Fibroblast of villous mesenchyme (primary cell): ENCODE data around the gene RGS12. TPM values are rescaled to one million over a fixed set of nuclear protein-coding genes. Genes with fewer than 3 reads are reported as not detected.

ENCODE experiments used
- DNase-seq: peaks from one replicate; pipeline ENCODE4 v3.0.0-alpha.2; 2010; ENCODE audit warnings: low read depth
- H3K4me3 ChIP-seq: 2 replicates; pipeline ENCODE4 v1.5.1; 2011; ENCODE audit warnings: low read depth, mild to moderate bottlenecking, low read length
- total RNA-seq: library from RNA; depleted of rRNA; stranded (reverse); fragments of >200 nt; gene quantifications from 2 replicates; pipeline ENCODE4 v1.2.3, GENCODE V29; 2012
- TF ChIP-seq, protein P1 (sequence below): IDR thresholded peaks from 2 replicates; pipeline ENCODE4 v1.5.1; 2012; ENCODE audit warnings: low read depth, mild to moderate bottlenecking, low read length; ENCODE audit not compliant: insufficient read depth

The RGS12 gene
- total RNA-seq, 1 donor = 11.7 TPM

DNA sequence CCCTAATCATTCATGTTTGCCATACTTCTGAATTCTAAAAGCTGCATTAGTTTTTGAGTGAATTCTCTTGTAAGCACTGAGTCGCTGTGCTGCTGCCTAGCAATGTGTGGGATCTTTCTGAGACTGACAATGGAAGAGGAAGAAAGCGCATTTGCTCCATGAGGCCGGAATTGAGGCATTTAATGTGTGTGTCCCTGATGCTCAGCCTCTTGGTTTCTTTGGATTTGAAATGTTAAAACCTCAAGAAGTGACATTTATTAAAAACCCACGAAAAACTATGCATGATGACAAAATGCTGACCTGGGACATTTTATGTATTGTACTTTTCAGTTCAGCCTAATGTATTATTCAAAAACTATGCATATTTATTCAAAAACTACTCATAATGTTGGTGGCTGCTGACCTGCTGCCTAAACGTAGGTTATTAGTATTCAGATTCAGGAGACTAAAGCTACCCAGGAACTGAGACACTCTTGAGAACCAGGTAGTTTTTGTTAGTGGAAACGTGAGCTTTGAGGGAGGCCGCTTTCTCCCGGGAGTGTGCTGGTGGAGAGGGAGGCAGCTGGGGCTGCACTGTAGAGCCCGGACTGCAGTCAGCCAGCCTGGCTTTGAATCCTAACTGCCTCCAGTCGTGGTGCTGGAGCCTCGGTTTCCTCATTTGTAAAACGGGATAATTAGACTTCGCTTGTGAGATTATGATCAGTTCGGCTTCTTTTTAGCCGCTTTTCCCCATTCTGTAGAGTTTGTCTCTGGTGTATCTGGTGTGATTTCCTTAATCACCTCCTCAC, 11.3 kb downstream of the RGS12 start:
- DNase-seq = no peak
- H3K4me3 ChIP-seq = no peak overlapping the region
- TF ChIP-seq, protein P1, sequence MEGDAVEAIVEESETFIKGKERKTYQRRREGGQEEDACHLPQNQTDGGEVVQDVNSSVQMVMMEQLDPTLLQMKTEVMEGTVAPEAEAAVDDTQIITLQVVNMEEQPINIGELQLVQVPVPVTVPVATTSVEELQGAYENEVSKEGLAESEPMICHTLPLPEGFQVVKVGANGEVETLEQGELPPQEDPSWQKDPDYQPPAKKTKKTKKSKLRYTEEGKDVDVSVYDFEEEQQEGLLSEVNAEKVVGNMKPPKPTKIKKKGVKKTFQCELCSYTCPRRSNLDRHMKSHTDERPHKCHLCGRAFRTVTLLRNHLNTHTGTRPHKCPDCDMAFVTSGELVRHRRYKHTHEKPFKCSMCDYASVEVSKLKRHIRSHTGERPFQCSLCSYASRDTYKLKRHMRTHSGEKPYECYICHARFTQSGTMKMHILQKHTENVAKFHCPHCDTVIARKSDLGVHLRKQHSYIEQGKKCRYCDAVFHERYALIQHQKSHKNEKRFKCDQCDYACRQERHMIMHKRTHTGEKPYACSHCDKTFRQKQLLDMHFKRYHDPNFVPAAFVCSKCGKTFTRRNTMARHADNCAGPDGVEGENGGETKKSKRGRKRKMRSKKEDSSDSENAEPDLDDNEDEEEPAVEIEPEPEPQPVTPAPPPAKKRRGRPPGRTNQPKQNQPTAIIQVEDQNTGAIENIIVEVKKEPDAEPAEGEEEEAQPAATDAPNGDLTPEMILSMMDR = no peak

DNA sequence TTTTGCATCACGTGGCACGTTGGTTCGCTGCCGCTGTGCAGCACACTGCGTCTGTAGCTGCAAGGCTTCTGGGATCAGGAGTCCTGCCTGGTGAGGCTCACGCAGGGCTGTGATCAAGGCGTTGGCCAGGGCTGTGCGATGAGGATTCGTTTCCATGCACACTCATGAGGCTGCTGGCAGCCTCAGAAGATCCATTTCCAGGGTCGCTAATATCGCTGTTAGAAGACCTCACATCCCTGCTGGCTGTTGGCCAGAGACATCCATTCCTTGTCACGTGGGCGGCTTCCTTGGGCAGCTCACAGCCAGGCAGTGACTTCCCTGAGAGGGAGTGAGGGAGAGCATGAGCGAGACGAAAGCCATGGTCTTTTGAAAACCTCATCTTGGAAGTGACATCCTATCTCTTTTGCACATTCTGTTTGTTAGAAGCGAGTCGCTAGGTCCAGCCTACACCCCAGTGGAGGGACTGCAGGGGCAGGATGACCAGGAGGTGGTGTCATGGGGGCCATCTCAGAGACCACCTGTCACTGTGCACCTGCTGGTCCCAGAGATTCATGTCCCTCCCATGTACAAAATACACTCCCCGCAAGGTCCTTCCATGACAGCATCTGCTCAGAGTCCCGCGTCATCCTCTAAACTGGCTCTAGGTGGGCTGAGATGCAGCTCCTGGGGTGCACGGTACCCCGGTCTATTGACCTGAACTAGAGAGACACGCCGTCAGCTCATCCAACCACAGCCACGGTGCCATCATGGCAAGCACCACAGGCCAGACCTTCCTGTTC, 12.2 kb downstream of the RGS12 start:
- no peak overlapping the region for H3K4me3 ChIP-seq
- DNase-seq = peak; percentile 39
- TF ChIP-seq, protein P1 = no peak

DNA sequence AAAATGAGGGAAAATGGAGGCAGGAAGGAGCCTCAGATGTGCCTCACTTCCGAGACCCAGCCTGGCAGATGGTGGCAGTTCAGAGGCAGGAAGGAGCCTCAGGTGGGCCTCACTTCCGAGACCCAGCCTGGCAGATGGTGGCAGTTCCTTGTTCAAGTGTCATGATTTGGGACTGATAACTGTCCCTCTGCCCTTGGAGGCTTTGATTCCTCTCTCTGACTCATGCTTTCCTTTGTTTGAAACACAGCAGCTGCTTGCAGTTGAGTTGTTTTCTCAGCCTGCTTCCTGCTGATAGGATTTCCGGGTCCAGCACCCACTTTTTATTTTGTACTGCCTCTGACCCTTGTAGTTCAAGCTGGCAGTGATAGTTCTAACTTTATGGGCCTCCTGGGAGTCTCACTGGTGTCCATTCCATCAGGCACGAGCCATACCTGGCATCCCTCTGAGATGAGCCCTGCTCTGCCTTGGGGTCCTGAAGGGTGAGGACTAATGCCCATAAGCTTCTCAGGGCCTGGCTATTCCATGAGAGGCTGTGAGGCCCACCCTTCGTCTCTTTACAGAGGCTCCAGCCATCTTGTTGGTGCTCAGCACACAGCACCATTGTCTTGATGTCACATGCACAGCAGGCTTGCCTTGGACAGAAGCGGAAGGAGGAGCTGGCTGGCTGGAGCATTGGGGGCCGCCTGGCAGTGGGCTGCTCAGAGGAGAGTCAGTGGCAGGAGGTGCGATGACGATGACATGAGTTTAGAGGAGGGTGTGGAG, 13.0 kb downstream of the RGS12 start:
- TF ChIP-seq, protein P1 = no peak
- no peak overlapping the region for H3K4me3 ChIP-seq
- DNase-seq = no peak

DNA sequence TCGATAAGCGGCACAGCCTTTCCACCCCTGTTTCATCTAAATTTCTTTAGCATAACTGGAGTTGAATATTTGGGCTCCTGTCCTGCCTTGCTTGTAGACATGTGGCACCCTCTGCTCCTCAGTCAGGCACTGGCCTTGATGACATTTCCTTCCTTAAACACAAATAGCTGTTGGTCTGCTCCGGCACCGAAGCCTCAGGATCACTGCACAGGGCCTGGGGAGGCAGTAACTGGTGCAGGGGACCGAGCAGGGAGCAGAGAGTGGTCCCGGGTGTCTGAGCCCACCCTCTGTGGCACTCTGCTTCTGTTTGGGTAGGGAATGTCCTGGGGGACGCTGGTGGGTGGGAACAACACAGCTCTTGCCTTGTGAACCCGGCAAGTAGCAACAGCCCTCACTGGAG, 13.6 kb downstream of the RGS12 start:
- H3K4me3 ChIP-seq = no peak overlapping the region
- TF ChIP-seq, protein P1 = no peak
- no peak for DNase-seq

DNA sequence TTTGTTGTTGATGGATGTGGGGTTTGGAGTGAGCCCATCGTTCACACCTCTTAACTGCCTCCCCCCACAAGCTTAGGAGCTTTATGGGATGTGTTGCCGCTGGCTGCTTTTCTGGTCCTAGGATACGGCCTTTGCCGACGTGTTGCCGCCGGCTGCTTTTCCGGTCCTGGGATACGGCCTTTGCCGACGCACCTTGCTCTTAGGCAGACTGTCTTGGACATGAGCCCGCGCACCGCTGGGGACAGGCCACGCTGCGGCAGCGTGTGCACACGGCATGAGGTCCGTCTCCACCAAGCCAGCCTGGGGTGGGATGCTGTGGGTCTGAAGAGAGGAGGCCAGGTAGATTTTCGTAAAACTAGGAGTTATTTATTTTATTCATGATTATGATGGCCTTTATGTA, 14.2 kb downstream of the RGS12 start:
- TF ChIP-seq, protein P1 = no peak
- no peak overlapping the region for H3K4me3 ChIP-seq
- DNase-seq = no peak

DNA sequence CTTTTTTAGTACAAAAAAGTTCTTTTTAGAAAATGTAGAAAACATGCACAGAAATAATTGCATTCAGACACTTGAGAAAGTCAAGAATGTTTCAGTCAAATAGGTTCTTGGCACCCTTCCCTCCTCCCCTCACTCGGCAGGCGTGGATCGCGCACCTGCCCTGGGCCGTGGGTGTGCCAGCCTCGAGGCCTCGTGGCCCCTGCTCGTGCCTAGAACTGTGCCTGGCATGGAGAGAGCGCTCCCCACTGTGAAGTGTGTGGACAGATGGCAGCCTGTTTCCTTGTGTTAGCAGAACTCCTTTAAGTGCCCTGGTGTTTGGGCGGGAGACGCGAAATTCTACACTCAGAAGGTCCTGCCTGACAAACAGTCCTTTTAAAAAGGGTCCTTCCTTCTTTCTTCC, 14.7 kb downstream of the RGS12 start:
- no peak for DNase-seq
- no peak overlapping the region for H3K4me3 ChIP-seq
- TF ChIP-seq, protein P1 = no peak
